DOHH2 (cell line): ENCODE results near the gene TAF1A.

ENCODE experiments used
- EZH2phosphoT487 ChIP-seq: fragments of 200-600 bp; sonication (generic); IDR thresholded peaks from 2 replicates; pipeline ENCODE4 v1.6.1; 2017; ENCODE audit warnings: borderline replicate concordance, mild to moderate bottlenecking, antibody characterized with exemption, low read length, moderate library complexity, mixed read lengths
- TF ChIP-seq, protein P1 (sequence below): fragments of 200-600 bp; sonication (generic); IDR thresholded peaks from one replicate; pipeline ENCODE4 v1.5.1; 2014; ENCODE audit warnings: antibody characterized with exemption, mild to moderate bottlenecking, low read depth, low read length; ENCODE audit not compliant: poor library complexity, severe bottlenecking

DNA sequence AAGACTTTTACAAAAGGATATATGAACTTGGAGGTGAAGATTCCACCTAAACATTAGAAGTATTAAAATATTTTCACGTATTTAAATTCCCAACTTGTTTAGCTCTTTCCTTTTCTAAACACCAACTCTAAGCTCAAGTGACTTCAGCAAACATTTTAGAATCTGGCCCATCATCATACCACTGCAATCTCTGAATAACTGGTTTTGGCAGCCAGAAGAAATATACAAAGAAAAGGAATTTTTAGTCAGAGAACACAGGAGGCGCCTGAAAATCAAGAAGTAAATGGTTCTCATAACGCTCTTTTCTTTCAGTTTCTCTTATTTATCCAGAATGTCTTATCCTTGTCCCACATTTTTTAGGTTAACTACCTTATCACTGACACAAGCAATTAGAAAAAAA lies 10.4 kb downstream of the TAF1A start:
- TF ChIP-seq, protein P1, sequence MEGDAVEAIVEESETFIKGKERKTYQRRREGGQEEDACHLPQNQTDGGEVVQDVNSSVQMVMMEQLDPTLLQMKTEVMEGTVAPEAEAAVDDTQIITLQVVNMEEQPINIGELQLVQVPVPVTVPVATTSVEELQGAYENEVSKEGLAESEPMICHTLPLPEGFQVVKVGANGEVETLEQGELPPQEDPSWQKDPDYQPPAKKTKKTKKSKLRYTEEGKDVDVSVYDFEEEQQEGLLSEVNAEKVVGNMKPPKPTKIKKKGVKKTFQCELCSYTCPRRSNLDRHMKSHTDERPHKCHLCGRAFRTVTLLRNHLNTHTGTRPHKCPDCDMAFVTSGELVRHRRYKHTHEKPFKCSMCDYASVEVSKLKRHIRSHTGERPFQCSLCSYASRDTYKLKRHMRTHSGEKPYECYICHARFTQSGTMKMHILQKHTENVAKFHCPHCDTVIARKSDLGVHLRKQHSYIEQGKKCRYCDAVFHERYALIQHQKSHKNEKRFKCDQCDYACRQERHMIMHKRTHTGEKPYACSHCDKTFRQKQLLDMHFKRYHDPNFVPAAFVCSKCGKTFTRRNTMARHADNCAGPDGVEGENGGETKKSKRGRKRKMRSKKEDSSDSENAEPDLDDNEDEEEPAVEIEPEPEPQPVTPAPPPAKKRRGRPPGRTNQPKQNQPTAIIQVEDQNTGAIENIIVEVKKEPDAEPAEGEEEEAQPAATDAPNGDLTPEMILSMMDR = no peak
- TF ChIP-seq EZH2phosphoT487 = no peak
